Transverse colon (tissue), 4 donors: Measurements from ENCODE around the gene NDE1. TPM values are rescaled to one million over a fixed set of nuclear protein-coding genes. Genes with fewer than 3 reads are reported as not detected.

Experiments used
- DNase-seq: peaks from one replicate; pipeline ENCODE4 v3.0.0-alpha.2; 2019
- H3K27ac ChIP-seq, 4 donors: fragments of 200-600 bp; sonication (generic); 2 replicates each; pipeline ENCODE4 v1.5.1; 2016 to 2018; ENCODE audit warnings: inconsistent platforms in 4 of 4
- H3K27me3 ChIP-seq: fragments of 200-600 bp; sonication (generic); 2 replicates; pipeline ENCODE4 v1.5.1; 2017; ENCODE audit warnings: inconsistent platforms
- H3K36me3 ChIP-seq, 4 donors: fragments of 200-600 bp; sonication (generic); 2 replicates each; pipeline ENCODE4 v1.5.1; 2017 to 2019; ENCODE audit warnings: inconsistent platforms in 4 of 4
- H3K4me1 ChIP-seq, 4 donors: fragments of 200-600 bp; sonication (generic); 2 replicates each; pipeline ENCODE4 v1.5.1; 2017 to 2020; ENCODE audit warnings: inconsistent platforms in 4 of 4
- H3K4me3 ChIP-seq, 4 donors: fragments of 200-600 bp; sonication (generic); 1 replicate in 1 of 4; 2 replicates in 3 of 4; pipeline versions ENCODE4 v1.5.1 to v1.6.1; 2017 to 2019; ENCODE audit warnings: inconsistent platforms in 4 of 4
- H3K9me3 ChIP-seq, 2 donors: fragments of 200-600 bp; sonication (generic); 2 replicates each; pipeline ENCODE4 v1.5.1; 2017 to 2019; ENCODE audit warnings: inconsistent platforms in 2 of 2
- EP300 ChIP-seq: sonication (generic); formaldehyde crosslinking; IDR thresholded peaks from one replicate; pipeline ENCODE4 v1.6.1; 2017; ENCODE audit warnings: antibody characterized with exemption, low read depth
- POLR2A ChIP-seq: fragments of 450-650 bp; IDR thresholded peaks from one replicate; pipeline ENCODE4 v1.6.1; 2016; ENCODE audit warnings: antibody characterized with exemption, mild to moderate bottlenecking, moderate library complexity
- POLR2AphosphoS5 ChIP-seq, 3 donors: sonication (generic); formaldehyde crosslinking; IDR thresholded peaks; one replicate each; pipeline ENCODE4 v1.6.1; 2016; ENCODE audit warnings: antibody characterized with exemption in 3 of 3
- WGBS, 2 donors: methylation state at CpG; one replicate each; pipeline ENCODE4 v1.1.5; 2018; ENCODE audit warnings: low coverage in 1 of 2; 5-methylcytosine and 5-hydroxymethylcytosine counted together
- in situ Hi-C, 4 donors: fragments of 200-750 bp; cut with MboI; loops; one replicate each; pipeline versions ENCODE4 v1.15.0 to v1.15.1; 2017; ENCODE audit warnings: low sequenced_read_pairs in 3 of 4, low pct_ligation_motif_present in 1 of 4, low pct_unique_long_range_greater_than_20kb in 1 of 4
- intact Hi-C: fragments of 100-400 bp; cut with DNase I; formaldehyde crosslinking; loops from one replicate; pipeline ENCODE4 v1.15.1; 2023; ENCODE audit warnings: low total_unique reads
- total RNA-seq, 4 donors: library from RNA; depleted of rRNA; stranded (reverse); fragments of >200 nt; gene quantifications; one replicate each; pipeline ENCODE4 v1.1.0, GENCODE V29; 2016
- TF ChIP-seq, protein P1 (sequence below), 5 experiments: fragments of 200-600 bp in 3 of 5; fragments of 450-650 bp in 2 of 5; sonication (generic) in 3 of 5; IDR thresholded peaks; 1 replicate in 2 of 5; 2 replicates in 3 of 5; pipeline ENCODE4 v1.5.1; 2016 to 2017; ENCODE audit warnings: antibody characterized with exemption in 5 of 5, inconsistent platforms in 3 of 5, mild to moderate bottlenecking in 2 of 5, moderate library complexity in 1 of 5

NDE1 gene
- total RNA-seq, 4 donors from 2014 or later: 21.0 to 47.6 (median 36.3) TPM

DNA sequence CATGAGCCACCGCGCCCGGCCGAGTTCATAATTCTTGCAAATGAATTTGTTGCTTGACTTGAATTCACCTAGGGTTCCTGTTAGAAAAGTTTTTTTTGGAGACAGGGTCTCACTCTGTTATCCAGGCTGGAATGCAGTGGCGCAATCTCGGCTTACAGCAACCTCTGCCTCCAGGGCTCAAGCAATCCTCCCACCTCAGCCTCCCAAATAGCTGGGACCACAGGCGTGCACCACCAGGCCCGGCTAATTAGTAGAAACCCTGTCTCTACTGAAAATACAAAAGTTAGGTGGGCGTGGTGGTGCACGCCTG, 107.0 kb downstream of the NDE1 start:
- intact Hi-C loops (no loop called here), in situ Hi-C loops (loop anchor here in 3 of 4 donors (25.0 kb wide), 1 partner anchor 380 kb away; no protein-coding TSS in a partner anchor)
- Histone ChIP-seq H3K36me3 (peaks cover 0 to 2% (median 0%) of the 10 kb centered on the region in 4 donors), H3K27ac (peak overlapping the region in 1 of 4 donors; percentile 58), H3K4me1 (no peaks in the 10 kb centered on the region), H3K4me3 (no peak overlapping the region), H3K9me3 (no peaks in the 10 kb centered on the region), H3K27me3 (no peaks in the 10 kb centered on the region)
- no peak for TF ChIP-seq POLR2AphosphoS5 (IDR thresholded peaks at IDR 0.05)
- no peak for TF ChIP-seq EP300
- TF ChIP-seq POLR2A: no peak
- TF ChIP-seq, protein P1, sequence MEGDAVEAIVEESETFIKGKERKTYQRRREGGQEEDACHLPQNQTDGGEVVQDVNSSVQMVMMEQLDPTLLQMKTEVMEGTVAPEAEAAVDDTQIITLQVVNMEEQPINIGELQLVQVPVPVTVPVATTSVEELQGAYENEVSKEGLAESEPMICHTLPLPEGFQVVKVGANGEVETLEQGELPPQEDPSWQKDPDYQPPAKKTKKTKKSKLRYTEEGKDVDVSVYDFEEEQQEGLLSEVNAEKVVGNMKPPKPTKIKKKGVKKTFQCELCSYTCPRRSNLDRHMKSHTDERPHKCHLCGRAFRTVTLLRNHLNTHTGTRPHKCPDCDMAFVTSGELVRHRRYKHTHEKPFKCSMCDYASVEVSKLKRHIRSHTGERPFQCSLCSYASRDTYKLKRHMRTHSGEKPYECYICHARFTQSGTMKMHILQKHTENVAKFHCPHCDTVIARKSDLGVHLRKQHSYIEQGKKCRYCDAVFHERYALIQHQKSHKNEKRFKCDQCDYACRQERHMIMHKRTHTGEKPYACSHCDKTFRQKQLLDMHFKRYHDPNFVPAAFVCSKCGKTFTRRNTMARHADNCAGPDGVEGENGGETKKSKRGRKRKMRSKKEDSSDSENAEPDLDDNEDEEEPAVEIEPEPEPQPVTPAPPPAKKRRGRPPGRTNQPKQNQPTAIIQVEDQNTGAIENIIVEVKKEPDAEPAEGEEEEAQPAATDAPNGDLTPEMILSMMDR (IDR thresholded peaks at IDR 0.05): no peak
- whole genome bisulfite sequencing, 2 donors: 75% methylated on average over 10 of the region's 10 CpGs; no CpG with 5 or more reads in 1 of the 2 donors
- no peak for DNase-seq

DNA sequence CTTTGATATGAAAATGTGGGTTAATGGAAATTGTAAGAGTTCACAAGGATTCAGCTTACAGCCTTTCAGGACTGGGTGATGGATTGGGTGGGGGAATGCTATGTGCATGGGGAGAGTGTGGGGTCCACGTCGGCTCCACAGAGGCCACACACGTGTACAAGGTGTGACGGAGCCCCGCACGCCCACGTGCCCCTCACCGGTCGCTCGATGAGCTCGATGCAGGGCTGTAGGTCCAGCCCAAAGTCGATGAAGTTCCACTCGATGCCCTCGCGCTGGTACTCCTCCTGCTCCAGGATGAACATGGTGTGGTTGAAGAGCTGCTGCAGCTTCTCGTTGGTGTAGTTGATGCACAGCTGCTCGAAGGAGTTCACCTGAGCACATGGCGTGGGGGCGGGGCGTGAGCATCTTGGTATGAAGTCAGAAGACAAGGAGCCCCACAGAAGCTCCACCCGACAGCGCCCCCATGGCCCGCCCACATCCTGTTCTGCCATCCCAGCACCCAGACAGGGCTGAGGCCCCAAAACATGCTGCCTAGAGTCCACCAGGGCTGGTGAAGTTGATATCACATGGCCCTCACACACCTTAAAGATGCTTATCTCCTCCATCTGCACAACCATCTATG, 107.7 kb downstream of the NDE1 start:
- Histone ChIP-seq H3K4me3 (no peak overlapping the region), H3K4me1 (no peaks in the 10 kb centered on the region), H3K27me3 (no peaks in the 10 kb centered on the region), H3K9me3 (no peaks in the 10 kb centered on the region), H3K36me3 (no peaks in the 10 kb centered on the region), H3K27ac (peak overlapping the region in 1 of 4 donors; percentile 43)
- in situ Hi-C loops (loop anchor here in 3 of 4 donors (25.0 kb wide), 1 partner anchor 380 kb away; no protein-coding TSS in a partner anchor), intact Hi-C loops (no loop called here)
- TF ChIP-seq, protein P1 (IDR thresholded peaks at IDR 0.05): no peak
- TF ChIP-seq EP300 (no peak), POLR2A (no peak), POLR2AphosphoS5 (IDR thresholded peaks at IDR 0.05) (no peak)
- 88% methylated on average over 23 of the region's 23 CpGs; no CpG with 5 or more reads in 1 of the 2 donors for WGBS, 2 donors
- no peak for DNase-seq

DNA sequence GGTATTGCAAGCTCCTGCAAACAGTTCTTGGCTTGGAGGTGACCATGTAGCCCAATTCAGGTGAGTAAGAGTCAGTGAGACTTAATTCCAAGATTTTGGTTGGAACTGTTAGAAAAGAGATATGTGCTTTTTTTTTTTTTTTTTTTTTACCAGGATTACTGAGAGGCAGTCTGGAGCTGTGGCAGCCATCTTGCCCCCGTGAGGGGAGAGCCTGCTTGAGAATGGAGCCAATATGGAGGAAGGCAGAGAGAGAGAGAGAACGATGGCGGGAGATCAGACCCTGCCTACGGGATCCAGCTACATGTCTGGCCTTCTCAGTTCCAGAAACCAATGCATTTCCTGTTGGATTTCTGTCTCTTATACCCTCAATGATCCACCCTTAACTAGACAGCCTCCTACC, 109.0 kb downstream of the NDE1 start:
- in situ Hi-C loops: loop anchor here in 3 of 4 donors (25.0 kb wide), 1 partner anchor 378 kb away; no protein-coding TSS in a partner anchor
- Histone ChIP-seq H3K9me3 (no peaks in the 10 kb centered on the region), H3K4me1 (no peaks in the 10 kb centered on the region), H3K4me3 (no peak overlapping the region), H3K36me3 (no peaks in the 10 kb centered on the region), H3K27ac (peak overlapping the region in 1 of 4 donors; percentile 43), H3K27me3 (no peaks in the 10 kb centered on the region)
- TF ChIP-seq POLR2A (no peak), EP300 (no peak), POLR2AphosphoS5 (IDR thresholded peaks at IDR 0.05) (no peak)
- TF ChIP-seq, protein P1 (IDR thresholded peaks at IDR 0.05): no peak
- 82% methylated on average over 4 of the region's 4 CpGs; no CpG with 5 or more reads in 1 of the 2 donors for WGBS, 2 donors
- intact Hi-C loops: no loop called here
- DNase-seq: no peak

DNA sequence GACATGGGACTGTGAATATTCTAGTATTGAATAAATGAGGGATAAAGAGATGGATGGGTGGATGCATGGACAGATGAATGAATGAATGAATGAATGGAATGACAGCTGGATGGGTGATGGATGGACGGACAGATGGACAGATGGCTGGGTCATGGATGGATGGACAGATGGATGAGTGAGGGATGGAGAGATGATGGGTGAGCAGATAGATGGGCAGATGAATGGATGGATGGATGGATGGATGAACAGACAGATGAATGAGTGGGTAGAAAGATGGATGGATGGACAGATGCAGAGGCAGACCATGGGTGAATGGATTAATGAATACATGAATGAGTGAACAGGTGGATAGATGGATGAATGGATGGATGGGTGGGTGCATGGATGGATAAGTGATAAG, 110.1 kb downstream of the NDE1 start:
- in situ Hi-C loops: loop anchor here in 3 of 4 donors (25.0 kb wide), 1 partner anchor 377 kb away; no protein-coding TSS in a partner anchor
- no peaks in the 10 kb centered on the region for H3K36me3 ChIP-seq
- no peaks in the 10 kb centered on the region for H3K4me1 ChIP-seq

More for the DNA sequence above, 110.1 kb downstream of the NDE1 start:
- H3K27ac ChIP-seq: no peak overlapping the region
- H3K27me3 ChIP-seq: no peaks in the 10 kb centered on the region
- TF ChIP-seq POLR2A: no peak
- TF ChIP-seq, protein P1 (IDR thresholded peaks at IDR 0.05): no peak
- TF ChIP-seq POLR2AphosphoS5 (IDR thresholded peaks at IDR 0.05): no peak
- TF ChIP-seq EP300: no peak
- H3K4me3 ChIP-seq: no peak overlapping the region
- no peak for DNase-seq
- WGBS, 2 donors: 88 to 89% methylated on average over 1 of the region's 1 CpG
- H3K9me3 ChIP-seq: no peaks in the 10 kb centered on the region
- intact Hi-C loops: no loop called here
